NCI-H1930 (cell line): ENCODE measurements around the gene RPL10L.

ENCODE experiments used
- DNase-seq, 2 experiments: peaks; one replicate each; lab custom pipeline; 2025; lab: John Stamatoyannopoulos, UW

The RPL10L gene

DNA sequence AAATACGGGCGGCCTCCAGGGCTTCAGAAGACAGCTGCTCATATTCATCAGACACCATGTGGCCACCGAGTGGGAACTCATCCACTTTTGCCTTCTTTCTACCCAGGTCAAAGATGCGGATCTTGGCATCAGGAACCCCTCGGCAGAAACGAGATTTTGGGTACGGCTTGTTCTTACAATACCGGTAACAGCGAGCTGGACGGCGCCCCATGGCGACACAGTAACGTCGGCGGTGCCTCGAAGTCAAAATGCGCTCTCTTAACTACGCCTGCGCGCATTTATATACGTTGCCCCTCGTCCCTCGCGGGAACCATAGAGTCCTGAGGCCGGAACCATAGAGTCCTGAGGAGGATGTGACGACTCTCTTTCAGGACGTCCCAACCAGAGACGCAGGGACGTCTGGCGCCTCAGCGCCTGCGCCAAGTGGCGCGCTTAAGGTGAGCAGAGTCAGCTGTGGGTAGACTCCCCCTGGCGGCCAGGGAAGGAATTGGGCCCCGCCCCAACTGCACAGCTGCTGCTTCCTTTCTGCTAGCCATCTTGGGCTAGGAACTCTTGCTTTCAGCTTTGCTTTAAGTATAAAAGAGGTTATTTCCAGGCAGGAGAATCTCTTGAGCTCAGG lies at the start of gene RPL10L:
TSS of gene RPL10L (minus strand) at position 256 of the 619 bp plus-strand sequence. CDS start at position 211, 45 bp downstream.
- DNase-seq: no peak

DNA sequence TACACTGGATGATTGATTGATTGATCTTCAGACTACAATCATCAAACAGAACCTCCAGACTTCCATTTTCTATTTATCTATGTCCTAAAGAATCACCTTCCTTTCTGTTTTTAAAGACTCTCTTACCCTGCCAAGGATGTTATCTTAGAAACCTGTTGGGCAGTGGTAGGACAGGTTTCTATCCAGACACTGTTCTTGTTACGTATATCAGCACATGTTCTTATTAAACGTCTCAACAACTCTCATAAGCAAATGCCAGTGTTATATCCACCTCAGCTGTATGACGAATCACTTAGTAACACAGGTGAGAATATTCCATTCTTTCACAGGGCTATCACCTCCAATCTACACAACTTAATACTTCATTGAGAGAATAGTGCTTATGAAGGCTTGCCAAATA lies 40.2 kb upstream of the RPL10L start:
- DNase-seq: no peak

DNA sequence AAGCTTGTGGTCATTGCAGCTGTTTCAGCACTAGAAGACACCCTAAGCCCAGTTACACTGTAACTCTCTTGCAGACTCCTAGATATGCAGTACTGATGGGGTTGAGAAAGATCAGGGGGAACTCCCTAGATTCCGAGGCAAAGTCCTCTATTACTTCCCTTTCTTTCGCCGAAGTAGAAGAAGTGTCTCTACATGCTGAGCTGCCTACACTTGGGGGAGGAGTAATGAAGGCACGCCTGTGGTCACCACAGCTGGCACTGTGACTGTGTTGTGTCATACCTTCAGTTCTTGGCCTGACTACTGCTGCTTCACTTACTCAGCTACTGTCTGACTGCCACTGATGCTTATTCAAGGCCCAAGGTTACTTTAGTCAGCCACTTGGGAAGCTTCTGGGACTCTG lies 35.1 kb upstream of the RPL10L start:
- no peak for DNase-seq

DNA sequence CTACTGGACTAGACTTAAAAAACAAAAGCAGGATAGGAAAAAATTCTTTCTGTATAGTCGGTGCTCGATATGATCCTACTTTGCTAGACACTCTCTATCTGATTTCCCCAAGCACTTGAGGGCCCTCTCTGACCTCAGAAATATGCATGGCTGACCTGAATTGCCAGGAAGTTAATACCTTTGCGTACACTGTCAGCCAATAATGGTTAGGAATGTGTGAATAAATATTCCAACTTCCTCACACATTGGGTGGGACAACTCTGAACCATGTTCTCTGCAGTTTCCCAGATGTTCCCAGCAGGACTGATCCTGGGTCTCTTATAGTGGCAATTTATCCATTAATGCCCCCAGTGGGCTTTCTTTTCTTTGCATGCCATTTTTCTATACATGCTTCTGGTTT lies 20.5 kb upstream of the RPL10L start:
- no peak for DNase-seq

DNA sequence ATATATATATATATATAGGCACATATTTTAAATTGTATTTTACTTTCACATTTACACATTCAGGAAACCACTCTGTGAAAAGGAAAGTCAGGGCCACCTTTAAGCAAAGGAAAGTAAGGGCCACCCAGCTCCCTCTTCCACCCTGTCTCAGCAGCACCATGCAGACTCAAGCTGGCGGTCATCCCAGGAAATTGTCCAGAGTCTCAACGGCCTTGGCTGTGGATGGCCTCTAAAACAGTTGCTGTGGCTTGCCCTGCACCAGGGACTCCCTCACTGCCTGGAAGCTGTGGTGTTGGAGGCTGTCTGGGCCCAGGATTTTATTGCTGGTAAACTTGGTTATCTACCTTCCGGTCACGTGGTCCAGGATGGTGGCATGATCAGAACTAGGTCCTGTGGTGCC lies 11.8 kb upstream of the RPL10L start:
- DNase-seq: no peak

DNA sequence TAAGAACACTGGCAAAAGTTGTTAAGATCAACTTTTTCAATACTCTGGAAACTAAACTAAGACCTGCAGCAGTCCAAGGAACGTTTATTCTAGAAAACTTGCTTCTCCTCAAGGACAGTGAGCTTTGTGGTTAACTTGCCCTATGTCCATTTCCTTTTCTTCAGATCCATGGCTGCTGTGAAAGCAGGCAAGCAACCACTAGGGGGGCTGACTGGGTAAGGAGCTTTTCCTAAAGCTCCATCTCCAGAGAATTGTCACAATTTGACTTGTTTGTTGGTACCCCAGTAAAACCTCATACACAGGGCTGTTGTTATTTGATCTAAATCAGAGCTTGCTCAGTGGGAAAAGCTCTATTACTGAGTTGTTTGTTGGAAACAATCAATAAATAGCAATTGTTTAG lies 10.1 kb upstream of the RPL10L start:
- no peak for DNase-seq

DNA sequence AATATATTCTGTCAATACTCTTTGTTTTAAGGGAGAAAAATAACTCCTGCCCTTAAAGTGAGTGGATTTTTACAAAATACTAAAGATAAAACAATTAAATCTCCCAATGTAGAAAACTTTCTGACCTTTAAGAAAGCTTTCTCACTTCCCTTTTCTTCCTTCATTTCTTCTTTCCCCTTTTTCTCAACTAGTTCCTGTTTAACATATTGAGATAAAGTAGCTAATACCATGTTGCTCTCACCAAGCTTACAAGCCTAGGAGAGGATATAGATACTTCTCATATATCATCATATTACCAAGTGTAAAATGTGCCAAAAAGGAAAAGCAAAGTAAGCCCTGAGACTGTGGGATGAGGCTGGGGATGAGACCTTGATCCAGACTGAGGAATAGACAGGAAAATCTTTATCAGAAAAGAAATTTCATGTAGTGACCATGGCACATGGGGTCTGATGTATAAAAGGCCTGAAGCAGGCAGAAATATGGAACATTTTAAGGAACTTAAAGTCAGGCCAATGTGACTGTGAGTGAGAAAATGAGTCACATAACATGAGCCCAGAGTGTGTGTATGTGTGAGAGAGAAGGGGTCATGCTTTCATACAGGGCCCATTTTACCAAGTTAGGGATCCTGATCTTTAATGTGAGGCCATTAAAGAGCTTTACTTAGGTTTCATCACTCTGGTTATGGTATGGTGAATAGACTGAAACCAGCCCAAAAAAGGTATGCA lies 1.6 kb upstream of the RPL10L start:
- DNase-seq: no peak

DNA sequence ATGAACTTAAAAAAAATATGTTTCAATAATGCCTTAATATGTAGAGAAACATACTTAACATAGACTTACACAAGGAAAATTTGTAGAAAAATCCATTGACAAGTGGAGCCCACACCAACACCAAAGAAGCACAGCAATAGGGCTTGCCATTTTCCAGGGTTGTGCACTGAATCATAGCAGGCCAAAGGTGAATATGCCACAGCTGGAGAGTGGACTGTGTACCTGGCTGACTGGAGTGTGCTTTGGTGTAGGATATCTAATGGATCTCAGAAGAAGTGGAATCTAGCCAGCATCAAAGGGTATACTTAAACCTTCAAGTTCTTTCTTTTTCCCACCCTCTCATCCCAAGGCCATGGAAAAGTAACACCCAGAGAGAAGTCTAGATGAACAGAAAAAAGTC lies 4.8 kb downstream of the RPL10L start:
- DNase-seq: no peak

DNA sequence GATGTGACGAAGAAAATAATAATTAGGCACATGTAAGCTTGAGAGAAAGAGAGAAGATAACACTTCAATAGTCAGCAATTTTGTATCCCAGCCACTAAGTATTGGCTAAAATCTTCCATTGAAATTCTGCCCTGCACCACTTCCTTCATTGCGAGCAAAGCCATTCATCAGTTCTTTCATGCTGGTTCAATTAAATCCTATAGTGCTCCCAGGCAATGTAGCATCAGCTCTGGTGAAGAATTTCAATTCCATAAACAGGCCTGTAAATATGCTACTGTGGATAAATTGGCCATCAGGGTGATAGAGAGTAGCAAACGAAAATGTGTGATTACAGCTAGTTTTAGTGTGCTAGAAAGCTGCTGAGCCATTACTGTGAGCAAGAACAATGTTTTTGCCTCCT lies 24.7 kb downstream of the RPL10L start:
- no peak for DNase-seq
